ENCODE measurements around the gene SPRR3. TPM values are rescaled to one million over a fixed set of nuclear protein-coding genes. Genes with fewer than 3 reads are reported as not detected.

SPRR3 gene
- total and polyA plus RNA-seq, 7 donors: 2.1 to 13.2 TPM; not detected in 5

DNA sequence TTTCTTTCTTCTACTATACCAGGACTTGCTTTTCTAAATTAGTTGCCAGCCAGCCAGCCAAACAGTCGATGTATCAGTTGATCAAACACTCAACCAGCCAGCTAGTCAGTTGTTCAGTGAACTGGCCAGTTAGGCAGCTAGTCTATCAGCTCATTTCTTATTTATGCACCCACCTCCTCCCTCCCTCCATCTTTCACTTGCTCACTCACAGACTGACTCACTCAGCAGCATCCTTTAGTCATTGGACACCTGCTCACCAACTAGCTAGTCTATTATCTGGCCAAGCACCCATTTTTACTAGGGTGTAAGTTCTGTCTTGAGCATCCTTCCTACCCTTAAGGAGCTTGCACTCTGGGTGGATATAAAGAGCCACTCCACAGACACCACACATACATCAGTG is 37.0 kb upstream of the SPRR3 start:
- H3K4me1 ChIP-seq: no peaks in the 10 kb centered on the region
- H3K27me3 ChIP-seq: no peaks in the 10 kb centered on the region
- DNase-seq: no peak
- TF ChIP-seq, protein P1, sequence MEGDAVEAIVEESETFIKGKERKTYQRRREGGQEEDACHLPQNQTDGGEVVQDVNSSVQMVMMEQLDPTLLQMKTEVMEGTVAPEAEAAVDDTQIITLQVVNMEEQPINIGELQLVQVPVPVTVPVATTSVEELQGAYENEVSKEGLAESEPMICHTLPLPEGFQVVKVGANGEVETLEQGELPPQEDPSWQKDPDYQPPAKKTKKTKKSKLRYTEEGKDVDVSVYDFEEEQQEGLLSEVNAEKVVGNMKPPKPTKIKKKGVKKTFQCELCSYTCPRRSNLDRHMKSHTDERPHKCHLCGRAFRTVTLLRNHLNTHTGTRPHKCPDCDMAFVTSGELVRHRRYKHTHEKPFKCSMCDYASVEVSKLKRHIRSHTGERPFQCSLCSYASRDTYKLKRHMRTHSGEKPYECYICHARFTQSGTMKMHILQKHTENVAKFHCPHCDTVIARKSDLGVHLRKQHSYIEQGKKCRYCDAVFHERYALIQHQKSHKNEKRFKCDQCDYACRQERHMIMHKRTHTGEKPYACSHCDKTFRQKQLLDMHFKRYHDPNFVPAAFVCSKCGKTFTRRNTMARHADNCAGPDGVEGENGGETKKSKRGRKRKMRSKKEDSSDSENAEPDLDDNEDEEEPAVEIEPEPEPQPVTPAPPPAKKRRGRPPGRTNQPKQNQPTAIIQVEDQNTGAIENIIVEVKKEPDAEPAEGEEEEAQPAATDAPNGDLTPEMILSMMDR (IDR thresholded peaks at IDR 0.05): no peak
- TF ChIP-seq POLR2A (IDR thresholded peaks at IDR 0.05): no peak
- no peak for TF ChIP-seq POLR2AphosphoS5 (IDR thresholded peaks at IDR 0.05)
- TF ChIP-seq EP300 (IDR thresholded peaks at IDR 0.05): no peak
- H3K27ac ChIP-seq: no peak overlapping the region
- H3K4me3 ChIP-seq: no peak overlapping the region
- H3K9me3 ChIP-seq: no peaks in the 10 kb centered on the region
- WGBS, 2 donors: 64 to 90% methylated on average over 1 of the region's 1 CpG
- intact Hi-C loops (cut with DNase I): no loop called here
- no peaks in the 10 kb centered on the region for H3K36me3 ChIP-seq

DNA sequence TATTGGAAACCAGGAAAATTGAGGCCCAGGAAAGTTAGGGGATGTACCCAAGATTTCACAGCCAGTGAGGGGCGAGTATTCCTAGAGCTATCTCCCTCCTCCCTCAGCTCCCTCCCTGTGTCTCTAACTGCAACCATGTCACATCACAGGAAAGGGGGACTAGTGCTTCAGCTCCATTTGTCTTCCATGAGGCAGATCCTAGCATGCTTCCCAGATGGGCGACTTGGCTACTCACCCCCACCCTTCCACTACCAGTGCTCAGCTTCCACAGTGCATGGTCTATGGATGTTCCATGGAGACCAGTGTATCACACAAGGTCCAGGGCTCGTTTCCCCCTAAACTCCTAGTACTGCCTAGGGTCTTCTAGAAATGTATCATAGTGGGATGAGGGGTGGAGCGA is 35.7 kb upstream of the SPRR3 start:
- Histone ChIP-seq H3K27me3 (no peaks in the 10 kb centered on the region), H3K9me3 (no peaks in the 10 kb centered on the region), H3K27ac (no peak overlapping the region), H3K4me3 (no peak overlapping the region), H3K36me3 (no peaks in the 10 kb centered on the region), H3K4me1 (no peaks in the 10 kb centered on the region)
- intact Hi-C loops (cut with DNase I): no loop called here
- DNase-seq: no peak
- TF ChIP-seq, protein P1 (IDR thresholded peaks at IDR 0.05): no peak
- TF ChIP-seq EP300 (IDR thresholded peaks at IDR 0.05) (no peak), POLR2AphosphoS5 (IDR thresholded peaks at IDR 0.05) (no peak), POLR2A (IDR thresholded peaks at IDR 0.05) (no peak)
- WGBS, 2 donors: 80 to 85% methylated on average over 4 of the region's 4 CpGs

DNA sequence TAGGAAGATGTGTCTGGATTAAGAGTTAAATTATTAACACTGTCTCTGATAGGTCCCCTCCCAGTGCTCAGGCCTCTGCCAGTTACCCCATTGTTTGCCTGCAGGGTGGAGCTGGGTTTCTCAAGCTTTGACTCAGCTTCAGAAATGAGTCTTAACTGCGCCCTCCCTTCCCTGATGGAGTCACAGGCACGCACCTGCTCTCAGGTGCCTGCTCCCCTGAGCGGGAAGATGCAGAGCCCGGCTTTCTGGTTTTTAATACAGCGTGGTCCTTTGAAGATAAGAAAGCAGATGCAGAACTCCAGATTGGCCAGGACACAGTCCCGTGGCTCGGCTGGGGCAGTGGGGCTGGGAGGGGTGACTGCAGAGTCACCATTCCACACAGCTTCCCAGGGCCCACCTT is 34.3 kb upstream of the SPRR3 start:
- no peak for DNase-seq
- H3K27me3 ChIP-seq: no peaks in the 10 kb centered on the region
- 14 to 64% methylated on average over 7 of the region's 7 CpGs for WGBS, 2 donors
- H3K4me3 ChIP-seq: no peak overlapping the region
- H3K9me3 ChIP-seq: no peaks in the 10 kb centered on the region
- H3K36me3 ChIP-seq: no peaks in the 10 kb centered on the region
- TF ChIP-seq POLR2A (IDR thresholded peaks at IDR 0.05) (no peak), POLR2AphosphoS5 (IDR thresholded peaks at IDR 0.05) (no peak), EP300 (IDR thresholded peaks at IDR 0.05) (no peak)
- TF ChIP-seq, protein P1 (IDR thresholded peaks at IDR 0.05): no peak
- H3K27ac ChIP-seq: no peak overlapping the region
- intact Hi-C loops (cut with DNase I): no loop called here
- no peaks in the 10 kb centered on the region for H3K4me1 ChIP-seq

DNA sequence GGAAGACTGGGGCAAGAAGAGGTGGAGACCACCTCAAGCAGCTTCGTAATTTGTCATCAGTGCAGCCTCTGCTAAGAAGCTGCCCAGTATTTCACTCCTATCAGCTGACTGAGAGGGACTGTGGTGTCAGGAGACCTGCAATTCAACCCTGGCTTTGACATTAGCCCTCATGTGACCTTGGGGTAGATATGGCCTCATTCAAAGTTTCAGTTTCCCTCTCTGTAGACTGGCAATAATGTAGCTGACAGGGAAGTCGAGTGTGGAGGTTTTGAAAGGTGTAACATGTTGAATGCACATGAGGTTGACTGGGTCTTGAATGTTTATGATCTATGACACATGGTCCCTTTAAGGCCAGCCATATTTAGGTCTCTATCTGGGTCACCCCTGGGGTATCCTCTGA is 33.3 kb upstream of the SPRR3 start:
- no peak for DNase-seq
- Histone ChIP-seq H3K4me3 (no peak overlapping the region), H3K36me3 (no peaks in the 10 kb centered on the region), H3K4me1 (no peaks in the 10 kb centered on the region), H3K9me3 (no peaks in the 10 kb centered on the region), H3K27ac (no peak overlapping the region), H3K27me3 (no peaks in the 10 kb centered on the region)
- TF ChIP-seq POLR2A (IDR thresholded peaks at IDR 0.05) (no peak), EP300 (IDR thresholded peaks at IDR 0.05) (no peak), POLR2AphosphoS5 (IDR thresholded peaks at IDR 0.05) (no peak)
- TF ChIP-seq, protein P1 (IDR thresholded peaks at IDR 0.05): no peak
- 44 to 63% methylated on average over 2 of the region's 2 CpGs for WGBS, 2 donors
- intact Hi-C loops (cut with DNase I): no loop called here

DNA sequence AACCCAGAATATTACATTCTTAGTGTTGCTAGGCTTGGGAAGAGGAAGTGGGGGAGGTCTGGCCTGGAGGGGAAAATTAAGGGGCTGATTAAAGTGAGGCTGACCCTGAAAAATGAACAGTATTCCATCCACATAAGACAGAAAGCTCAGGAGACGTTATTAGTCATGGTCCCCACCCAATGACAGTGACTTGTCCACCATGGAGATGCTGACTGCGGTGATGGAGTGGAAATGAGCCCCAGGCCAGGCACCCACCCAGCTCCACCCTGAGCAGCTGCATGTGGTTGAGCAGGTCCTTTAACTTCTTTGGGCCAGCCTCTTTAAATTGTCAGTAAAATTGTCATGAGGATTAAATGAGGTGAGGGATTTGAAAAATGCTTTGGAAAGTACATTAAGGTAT is 32.5 kb upstream of the SPRR3 start:
- Histone ChIP-seq H3K9me3 (no peaks in the 10 kb centered on the region), H3K4me1 (no peaks in the 10 kb centered on the region), H3K36me3 (no peaks in the 10 kb centered on the region), H3K27me3 (no peaks in the 10 kb centered on the region), H3K27ac (no peak overlapping the region), H3K4me3 (no peak overlapping the region)
- no peak for DNase-seq
- WGBS, 2 donors: 66 to 83% methylated on average over 2 of the region's 2 CpGs
- intact Hi-C loops (cut with DNase I): no loop called here
- no peak for TF ChIP-seq POLR2AphosphoS5 (IDR thresholded peaks at IDR 0.05)
- TF ChIP-seq POLR2A (IDR thresholded peaks at IDR 0.05): no peak
- TF ChIP-seq, protein P1 (IDR thresholded peaks at IDR 0.05): no peak
- TF ChIP-seq EP300 (IDR thresholded peaks at IDR 0.05): no peak

Measured in sigmoid colon (tissue), 7 donors.